HG02840 (cell line): ENCODE measurements around the gene CEACAM16.
"Not testable (repeated sequence)": the region's sequence is repeated elsewhere in the genome, so short reads cannot be mapped to it uniquely, and the experiment has no call there.

Experiments
- ATAC-seq: cut with Tn5 transposase; IDR thresholded peaks from one replicate; pipeline ENCODE4 v1.9.1; 2021; ENCODE audit warnings: mild to moderate bottlenecking, moderate library complexity, moderate number of reproducible peaks; ENCODE audit not compliant: unreplicated experiment, low FRiP score

Gene CEACAM16

GRCh38 chr19:44698492-44699201, at the start of gene CEACAM16:
TSS of gene CEACAM16 (plus strand) at chr19:44699151. CDS start at chr19:44701457, 2,306 bp downstream.
- ATAC-seq, result no peak

DNA sequence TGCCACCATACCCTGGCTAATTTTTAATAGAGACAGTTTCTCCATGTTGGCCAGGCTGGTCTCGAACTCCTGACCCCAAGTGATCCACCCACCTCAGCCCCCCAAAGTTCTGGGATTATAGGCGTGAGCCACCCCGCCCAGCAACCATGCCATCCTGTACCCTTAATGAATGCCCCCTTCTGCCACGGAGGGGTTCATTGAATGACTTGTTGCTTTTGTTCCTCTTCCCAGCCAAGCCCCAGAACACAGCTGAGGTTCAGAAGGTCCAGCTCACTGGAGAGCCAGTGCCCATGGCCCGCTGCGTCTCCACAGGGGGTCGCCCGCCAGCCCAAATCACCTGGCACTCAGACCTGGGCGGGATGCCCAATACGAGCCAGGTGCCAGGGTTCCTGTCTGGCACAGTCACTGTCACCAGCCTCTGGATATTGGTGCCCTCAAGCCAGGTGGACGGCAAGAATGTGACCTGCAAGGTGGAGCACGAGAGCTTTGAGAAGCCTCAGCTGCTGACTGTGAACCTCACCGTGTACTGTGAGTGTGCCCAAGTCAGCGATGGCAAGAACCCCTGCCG, 49.3 kb upstream of the CEACAM16 start:
- ATAC-seq, result no peak

DNA sequence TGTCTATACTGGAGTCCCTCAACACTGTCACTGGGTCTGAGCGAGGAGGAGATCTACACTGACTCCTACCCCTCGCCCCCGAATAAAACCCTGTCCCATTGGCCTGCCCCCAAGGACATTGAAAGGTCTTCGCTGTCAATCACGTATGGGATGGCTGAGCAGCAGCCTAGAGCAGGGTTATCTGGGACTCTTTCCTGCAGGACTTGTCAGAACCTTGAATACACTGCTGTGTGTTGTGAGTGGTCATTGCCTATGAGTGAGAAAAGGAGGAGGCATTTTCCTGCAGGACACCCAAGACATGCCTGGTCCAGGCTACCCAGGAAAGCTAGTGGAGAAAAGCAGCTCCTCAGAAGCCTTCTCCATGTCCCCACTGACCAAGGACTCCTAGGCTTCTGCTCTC, 45.6 kb upstream of the CEACAM16 start:
- no peak for ATAC-seq

DNA sequence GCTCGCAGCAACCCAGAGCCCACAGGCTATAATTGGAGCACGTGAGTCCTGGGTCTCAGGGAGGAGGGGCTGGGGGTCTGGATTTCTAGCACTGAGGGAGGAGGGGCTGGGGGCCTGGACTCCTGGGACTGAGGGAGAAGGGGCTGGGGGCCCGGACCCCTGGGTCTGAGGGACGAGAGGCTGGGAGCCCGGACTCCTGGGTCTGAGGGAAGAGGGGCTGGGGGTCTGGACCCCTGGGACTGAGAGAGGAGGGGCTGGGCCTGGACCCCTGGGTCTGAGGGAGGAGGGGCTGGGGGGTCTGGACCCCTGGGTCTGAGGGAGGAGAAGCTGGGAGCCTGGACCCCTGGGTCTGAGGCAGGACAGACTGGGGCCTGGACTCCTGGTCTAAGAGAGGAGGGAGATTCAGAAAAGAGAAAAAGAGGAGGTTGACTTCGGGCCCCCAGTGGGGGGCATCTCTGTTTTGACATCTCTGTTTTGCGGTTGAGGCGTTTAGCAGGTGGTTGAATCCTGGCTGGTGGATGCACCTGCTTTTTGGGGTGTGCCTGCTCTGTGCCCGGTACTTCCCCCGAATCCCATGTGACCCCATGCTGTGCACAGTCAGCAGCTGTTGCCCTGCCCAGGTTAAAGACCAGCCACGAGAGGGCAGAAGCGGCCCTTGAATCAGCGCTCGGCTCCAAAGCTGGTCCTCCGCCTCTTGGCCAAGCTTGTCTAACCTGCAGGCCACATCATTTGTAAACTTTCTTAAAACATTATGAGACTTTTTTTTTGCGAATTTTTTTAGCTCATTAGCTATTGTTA, 44.8 kb upstream of the CEACAM16 start:
- no peak for ATAC-seq

DNA sequence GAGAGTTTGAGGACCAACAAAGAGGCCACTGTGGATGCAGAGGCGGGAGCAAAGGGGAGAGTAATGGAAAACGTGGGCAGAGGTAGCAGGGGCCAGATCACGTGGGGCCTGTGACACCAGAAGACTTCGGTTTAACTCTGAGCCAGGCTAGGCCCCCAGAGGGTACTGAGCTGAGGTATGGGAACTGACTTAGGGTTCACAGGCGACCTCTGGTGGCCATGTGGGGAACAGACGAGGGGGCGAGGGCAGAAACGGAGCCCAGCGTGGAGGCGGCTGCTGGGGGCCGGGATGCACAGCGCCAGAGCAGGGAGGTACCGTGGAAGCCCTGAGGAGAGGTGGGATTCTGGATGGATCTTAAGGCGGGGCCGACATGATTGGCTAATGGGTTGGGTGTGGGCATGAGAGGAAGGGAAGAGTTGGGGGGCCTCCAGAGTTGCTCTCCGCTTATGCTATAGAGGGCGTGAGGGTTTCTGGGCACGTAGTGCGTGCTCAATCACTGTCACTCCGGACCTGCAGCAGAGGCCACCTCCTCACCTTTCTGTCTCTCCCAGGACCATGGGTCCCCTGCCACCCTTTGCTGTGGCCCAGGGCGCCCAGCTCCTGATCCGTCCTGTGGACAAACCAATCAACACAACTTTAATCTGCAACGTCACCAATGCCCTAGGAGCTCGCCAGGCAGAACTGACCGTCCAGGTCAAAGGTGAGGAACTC, 41.6 kb upstream of the CEACAM16 start:
- no peak for ATAC-seq

- no peak for ATAC-seq
These were observed 40.8 kb upstream of the CEACAM16 start for GRCh38 chr19:44658069-44658733.

- no peak for ATAC-seq
These were observed 38.9 kb upstream of the CEACAM16 start for GRCh38 chr19:44660081-44660480.

GRCh38 chr19:44661205-44661604, 37.7 kb upstream of the CEACAM16 start:
- no peak for ATAC-seq

- no peak for ATAC-seq
These were observed 37.0 kb upstream of the CEACAM16 start for GRCh38 chr19:44661904-44662303.

DNA sequence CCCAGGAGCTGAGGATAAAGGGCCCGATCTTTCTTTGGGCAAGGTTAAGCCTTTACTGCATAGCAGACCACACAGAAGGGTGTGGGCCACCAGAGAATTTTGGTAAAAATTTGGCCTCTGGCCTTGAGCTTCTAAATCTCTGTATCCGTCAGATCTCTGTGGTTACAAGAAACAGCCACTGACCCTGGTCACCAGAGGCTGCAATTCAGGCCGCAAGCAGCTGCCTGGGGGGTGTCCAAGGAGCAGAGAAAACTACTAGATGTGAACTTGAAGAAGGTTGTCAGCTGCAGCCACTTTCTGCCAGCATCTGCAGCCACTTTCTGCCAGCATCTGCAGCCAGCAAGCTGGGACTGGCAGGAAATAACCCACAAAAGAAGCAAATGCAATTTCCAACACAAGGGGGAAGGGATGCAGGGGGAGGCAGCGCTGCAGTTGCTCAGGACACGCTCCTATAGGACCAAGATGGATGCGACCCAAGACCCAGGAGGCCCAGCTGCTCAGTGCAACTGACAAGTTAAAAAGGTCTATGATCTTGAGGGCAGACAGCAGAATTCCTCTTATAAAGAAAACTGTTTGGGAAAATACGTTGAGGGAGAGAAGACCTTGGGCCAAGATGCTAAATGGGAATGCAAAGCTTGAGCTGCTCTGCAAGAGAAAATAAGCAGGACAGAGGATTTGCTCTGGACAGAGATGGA, 36.1 kb upstream of the CEACAM16 start:
- ATAC-seq, result no peak

- no peak for ATAC-seq
These were observed 35.0 kb upstream of the CEACAM16 start for GRCh38 chr19:44663996-44664395.

DNA sequence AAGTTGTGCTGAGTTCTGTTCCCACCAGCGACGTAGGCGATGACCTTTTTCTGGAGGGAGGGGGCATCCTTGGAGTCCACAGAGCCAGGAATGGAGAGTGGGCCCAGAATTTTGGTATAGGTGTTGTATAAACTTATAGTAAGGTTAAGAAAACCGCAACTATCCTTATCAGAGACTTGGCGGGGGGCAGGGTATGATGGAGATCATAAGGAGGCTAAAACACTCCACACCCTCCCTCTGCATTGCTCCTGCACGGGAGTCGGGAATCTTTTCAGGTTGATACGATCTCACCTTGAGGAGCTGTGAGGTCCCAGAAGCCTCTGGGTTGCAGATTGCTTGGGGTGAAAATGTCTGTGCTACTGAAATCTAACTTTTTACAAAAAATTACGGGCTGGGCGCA, 34.0 kb upstream of the CEACAM16 start:
- ATAC-seq, result no peak

GRCh38 chr19:44666852-44667556, 31.9 kb upstream of the CEACAM16 start:
- ATAC-seq, result no peak

DNA sequence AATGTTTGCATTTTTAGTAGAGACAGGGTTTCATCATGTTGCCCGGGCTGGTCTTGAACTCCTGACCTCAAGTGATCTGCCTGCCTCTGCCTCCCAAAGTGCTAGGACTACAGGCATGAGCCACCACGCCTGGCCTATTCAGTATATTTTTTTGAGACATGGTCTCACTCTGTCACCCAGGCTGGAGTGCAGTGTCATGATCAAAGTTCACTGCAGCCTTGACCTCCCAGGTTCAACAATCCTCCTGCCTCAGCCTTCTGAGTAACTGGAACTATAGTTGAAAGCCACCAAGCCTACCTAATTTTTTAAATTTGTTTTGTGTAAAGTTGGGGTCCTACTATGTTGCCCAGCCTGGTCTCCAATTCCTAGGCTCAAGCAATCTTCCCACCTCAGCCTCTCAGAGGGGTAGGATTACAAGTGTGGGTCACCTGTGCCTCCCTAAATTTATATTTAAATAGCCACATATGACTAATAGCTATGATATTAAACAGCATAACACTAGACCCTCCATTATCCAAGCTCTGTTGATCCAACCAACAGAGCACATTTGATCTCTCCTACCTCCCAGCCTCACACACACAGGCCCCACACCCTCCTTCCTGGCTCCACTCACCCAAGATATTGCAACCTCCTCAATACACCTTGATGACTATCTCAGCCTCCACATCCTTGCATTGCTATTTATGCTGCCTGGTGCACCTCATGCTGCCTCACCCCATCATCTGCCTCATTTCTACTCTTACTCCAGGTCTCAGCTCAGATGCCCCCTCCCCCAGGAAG, 29.8 kb upstream of the CEACAM16 start:
- ATAC-seq, result no peak

- ATAC-seq, result not testable (repeated sequence)
These were observed 28.9 kb upstream of the CEACAM16 start for GRCh38 chr19:44670027-44670426.

DNA sequence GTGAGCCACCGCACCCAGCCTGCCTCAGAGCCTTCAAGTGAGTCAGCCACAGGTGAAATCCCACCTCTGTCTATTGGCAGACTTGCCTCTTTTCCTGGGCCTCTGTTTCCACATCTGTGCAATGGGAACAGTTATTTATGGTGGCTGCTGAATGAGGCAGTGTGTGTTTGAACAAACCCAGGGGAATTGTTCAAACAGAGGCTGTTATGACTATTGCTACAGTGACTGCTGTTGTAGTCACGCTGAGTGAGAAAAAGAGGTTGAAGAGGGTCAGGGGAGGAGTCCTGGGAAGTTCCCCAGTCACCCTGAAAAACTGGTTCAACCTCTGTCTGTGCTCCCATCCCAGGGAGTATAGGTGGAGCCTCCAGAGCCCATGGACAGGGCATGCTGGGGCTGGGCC, 27.6 kb upstream of the CEACAM16 start, which contains the start of gene CEACAM19:
CEACAM19 (plus strand) TSS at position 83 of the 400 bp plus-strand sequence. CDS start 450 bp downstream, outside the sequence.
- ATAC-seq, result no peak

DNA sequence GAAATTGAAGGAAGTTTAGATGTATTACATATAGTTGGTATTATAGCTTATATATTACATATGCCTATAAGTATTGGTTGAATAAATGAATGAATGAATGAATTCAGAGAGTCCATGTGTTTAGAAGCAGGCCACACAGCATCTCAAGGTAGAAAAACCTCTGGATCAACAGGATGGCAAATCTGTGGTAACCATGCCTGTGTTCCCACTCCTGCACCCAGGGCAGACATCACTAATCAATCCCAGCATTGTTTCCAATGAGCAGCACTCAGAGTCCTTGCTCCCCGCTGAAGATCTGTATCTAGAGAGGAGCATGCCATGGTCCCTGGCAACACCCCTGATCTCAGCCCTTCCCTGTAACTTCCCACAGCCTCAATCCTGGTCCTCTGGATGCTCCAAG, 26.7 kb upstream of the CEACAM16 start:
- no peak for ATAC-seq

DNA sequence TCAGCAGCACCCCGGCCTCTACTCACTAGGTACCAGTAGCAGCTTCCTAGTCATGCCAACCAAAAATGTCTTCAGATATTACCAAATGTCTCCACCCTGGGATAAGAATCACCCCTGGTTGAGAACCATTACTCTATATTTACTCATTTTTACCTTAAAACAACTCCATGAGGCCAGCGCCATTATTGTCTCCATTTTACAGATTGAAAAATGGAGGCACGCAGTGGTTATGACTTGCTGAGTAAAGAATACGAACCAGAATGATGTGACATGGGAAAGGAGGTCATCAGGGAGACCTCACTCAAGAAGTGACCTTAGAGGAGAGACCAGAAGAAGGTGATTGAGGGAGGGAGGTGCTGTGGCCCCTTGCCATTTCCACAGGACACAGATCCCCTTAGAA, 25.4 kb upstream of the CEACAM16 start:
- no peak for ATAC-seq
